H1 (cell line): Measurements from ENCODE around the gene C5orf24. TPM values are rescaled to one million over a fixed set of nuclear protein-coding genes. Genes with fewer than 3 reads are reported as not detected.

Experiments
- SIX5 ChIP-seq: IDR thresholded peaks from 2 replicates; pipeline ENCODE4 v1.6.1; 2011; ENCODE audit warnings: mild to moderate bottlenecking, low read depth, low read length
- polyA plus RNA-seq, 7 experiments: library from polyadenylated mRNA; depleted of rRNA in 3 of 7; stranded (reverse) in 5 of 7; unstranded in 2 of 7; fragments of >200 nt in 5 of 7; fragments of 200-250 nt in 2 of 7; gene quantifications; 1 replicate in 5 of 7; 2 replicates in 1 of 7; 4 replicates in 1 of 7; pipeline versions ENCODE4 v1.2.1 to v1.2.3, GENCODE V29; 2011 to 2013; ENCODE audit warnings: missing spikeins in 2 of 7, mixed read lengths in 2 of 7
- total RNA-seq: library from RNA; stranded (reverse); fragmentation: NEBNext Ultra II Directional; extraction: Animal tissue kit (Norgen Biotek cat#: 25700); gene quantifications from 2 replicates; pipeline ENCODE4 v1.2.1, GENCODE V29; 2021
- TF ChIP-seq, protein P1 (sequence below): fragments of 300-600 bp; sonication (generic); IDR thresholded peaks from 2 replicates; pipeline ENCODE4 v1.7.1; 2012; ENCODE audit warnings: low read length, moderate library complexity, mild to moderate bottlenecking, inconsistent platforms; ENCODE audit not compliant: insufficient replicate concordance

The C5orf24 gene
- total and polyA plus RNA-seq, 2 of the 8 experiments (the other 6 are each of a cell fraction or from before 2014, with no cell fraction given), result 11.1 to 20.2 TPM

DNA sequence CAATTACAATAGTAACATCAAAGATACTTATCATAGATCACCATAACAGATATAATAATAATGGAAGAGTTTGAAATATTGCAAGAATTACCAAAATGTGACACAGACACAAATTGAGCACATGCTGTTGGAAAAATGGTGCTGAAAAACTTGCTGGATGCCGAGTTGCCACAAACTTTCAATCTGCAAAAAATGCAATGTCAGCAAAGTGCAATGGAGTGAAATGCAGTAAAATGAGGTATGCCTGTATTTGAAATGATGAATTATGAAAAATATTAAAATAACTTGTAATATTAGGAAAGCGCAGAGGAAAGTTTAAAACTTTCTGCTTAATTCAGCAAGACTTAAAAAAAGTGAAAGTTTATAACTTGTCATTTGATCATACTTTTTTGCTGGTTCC, 47.2 kb downstream of the C5orf24 start (continued):
- TF ChIP-seq, protein P1, sequence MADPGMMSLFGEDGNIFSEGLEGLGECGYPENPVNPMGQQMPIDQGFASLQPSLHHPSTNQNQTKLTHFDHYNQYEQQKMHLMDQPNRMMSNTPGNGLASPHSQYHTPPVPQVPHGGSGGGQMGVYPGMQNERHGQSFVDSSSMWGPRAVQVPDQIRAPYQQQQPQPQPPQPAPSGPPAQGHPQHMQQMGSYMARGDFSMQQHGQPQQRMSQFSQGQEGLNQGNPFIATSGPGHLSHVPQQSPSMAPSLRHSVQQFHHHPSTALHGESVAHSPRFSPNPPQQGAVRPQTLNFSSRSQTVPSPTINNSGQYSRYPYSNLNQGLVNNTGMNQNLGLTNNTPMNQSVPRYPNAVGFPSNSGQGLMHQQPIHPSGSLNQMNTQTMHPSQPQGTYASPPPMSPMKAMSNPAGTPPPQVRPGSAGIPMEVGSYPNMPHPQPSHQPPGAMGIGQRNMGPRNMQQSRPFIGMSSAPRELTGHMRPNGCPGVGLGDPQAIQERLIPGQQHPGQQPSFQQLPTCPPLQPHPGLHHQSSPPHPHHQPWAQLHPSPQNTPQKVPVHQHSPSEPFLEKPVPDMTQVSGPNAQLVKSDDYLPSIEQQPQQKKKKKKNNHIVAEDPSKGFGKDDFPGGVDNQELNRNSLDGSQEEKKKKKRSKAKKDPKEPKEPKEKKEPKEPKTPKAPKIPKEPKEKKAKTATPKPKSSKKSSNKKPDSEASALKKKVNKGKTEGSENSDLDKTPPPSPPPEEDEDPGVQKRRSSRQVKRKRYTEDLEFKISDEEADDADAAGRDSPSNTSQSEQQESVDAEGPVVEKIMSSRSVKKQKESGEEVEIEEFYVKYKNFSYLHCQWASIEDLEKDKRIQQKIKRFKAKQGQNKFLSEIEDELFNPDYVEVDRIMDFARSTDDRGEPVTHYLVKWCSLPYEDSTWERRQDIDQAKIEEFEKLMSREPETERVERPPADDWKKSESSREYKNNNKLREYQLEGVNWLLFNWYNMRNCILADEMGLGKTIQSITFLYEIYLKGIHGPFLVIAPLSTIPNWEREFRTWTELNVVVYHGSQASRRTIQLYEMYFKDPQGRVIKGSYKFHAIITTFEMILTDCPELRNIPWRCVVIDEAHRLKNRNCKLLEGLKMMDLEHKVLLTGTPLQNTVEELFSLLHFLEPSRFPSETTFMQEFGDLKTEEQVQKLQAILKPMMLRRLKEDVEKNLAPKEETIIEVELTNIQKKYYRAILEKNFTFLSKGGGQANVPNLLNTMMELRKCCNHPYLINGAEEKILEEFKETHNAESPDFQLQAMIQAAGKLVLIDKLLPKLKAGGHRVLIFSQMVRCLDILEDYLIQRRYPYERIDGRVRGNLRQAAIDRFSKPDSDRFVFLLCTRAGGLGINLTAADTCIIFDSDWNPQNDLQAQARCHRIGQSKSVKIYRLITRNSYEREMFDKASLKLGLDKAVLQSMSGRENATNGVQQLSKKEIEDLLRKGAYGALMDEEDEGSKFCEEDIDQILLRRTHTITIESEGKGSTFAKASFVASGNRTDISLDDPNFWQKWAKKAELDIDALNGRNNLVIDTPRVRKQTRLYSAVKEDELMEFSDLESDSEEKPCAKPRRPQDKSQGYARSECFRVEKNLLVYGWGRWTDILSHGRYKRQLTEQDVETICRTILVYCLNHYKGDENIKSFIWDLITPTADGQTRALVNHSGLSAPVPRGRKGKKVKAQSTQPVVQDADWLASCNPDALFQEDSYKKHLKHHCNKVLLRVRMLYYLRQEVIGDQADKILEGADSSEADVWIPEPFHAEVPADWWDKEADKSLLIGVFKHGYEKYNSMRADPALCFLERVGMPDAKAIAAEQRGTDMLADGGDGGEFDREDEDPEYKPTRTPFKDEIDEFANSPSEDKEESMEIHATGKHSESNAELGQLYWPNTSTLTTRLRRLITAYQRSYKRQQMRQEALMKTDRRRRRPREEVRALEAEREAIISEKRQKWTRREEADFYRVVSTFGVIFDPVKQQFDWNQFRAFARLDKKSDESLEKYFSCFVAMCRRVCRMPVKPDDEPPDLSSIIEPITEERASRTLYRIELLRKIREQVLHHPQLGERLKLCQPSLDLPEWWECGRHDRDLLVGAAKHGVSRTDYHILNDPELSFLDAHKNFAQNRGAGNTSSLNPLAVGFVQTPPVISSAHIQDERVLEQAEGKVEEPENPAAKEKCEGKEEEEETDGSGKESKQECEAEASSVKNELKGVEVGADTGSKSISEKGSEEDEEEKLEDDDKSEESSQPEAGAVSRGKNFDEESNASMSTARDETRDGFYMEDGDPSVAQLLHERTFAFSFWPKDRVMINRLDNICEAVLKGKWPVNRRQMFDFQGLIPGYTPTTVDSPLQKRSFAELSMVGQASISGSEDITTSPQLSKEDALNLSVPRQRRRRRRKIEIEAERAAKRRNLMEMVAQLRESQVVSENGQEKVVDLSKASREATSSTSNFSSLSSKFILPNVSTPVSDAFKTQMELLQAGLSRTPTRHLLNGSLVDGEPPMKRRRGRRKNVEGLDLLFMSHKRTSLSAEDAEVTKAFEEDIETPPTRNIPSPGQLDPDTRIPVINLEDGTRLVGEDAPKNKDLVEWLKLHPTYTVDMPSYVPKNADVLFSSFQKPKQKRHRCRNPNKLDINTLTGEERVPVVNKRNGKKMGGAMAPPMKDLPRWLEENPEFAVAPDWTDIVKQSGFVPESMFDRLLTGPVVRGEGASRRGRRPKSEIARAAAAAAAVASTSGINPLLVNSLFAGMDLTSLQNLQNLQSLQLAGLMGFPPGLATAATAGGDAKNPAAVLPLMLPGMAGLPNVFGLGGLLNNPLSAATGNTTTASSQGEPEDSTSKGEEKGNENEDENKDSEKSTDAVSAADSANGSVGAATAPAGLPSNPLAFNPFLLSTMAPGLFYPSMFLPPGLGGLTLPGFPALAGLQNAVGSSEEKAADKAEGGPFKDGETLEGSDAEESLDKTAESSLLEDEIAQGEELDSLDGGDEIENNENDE, result no peak
- no peak for TF ChIP-seq SIX5
- TF ChIP-seq, all 59 proteins: peak for 1
